Coronary artery (tissue), 2 donors: ENCODE results near the gene GPC6.

ENCODE experiments used
- DNase-seq: peaks from one replicate; pipeline ENCODE4 v3.0.0-alpha.2; 2017; ENCODE audit warnings: low spot score
- H3K27ac ChIP-seq, 2 donors: fragments of 200-600 bp; sonication (generic); one replicate each; pipeline ENCODE4 v1.5.1; 2016 to 2019
- H3K4me3 ChIP-seq: fragments of 200-600 bp; sonication (generic); 2 replicates; pipeline ENCODE4 v1.5.1; 2016; ENCODE audit warnings: mild to moderate bottlenecking, moderate library complexity
- TF ChIP-seq, protein P1 (sequence below): fragments of 200-600 bp; sonication (generic); IDR thresholded peaks from one replicate; pipeline ENCODE4 v1.5.1; 2019; ENCODE audit warnings: antibody characterized with exemption

Gene GPC6

DNA sequence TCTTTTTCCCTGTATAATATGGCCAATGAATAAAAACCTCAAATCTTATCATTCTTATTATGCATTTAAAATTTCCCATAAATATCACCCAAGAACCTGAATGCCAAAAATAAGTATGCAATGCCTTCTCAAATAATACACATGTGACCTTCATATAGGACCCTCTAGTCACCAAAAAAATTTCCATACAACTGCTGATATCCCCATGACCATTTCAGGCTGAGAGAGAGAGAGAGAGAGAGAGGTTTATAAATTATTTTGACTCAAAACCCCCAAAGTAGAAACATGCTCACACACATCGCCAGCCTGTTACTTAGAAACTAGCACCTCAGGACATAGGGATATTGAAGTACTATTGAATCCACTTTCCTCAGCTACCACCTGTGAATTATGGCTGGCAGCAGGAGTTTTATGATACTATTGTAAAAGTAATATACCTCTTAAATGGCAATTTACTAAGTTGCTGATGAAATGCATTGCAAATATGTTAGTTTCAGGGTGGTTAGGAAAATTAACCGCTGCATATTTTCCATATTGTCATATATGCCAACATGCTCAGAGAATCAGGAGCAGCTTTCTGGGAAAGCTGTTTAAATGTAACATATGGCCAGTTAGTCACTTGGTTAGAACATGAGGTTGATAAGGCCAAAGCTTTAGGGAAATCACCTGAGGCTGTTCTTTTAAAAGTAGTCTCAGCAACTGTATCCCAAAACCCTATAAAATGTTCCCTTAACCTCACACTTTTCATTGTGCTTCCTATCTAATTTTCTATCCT lies 1022.0 kb downstream of the GPC6 start:
- Histone ChIP-seq H3K27ac (no peak overlapping the region), H3K4me3 (no peak overlapping the region)
- no peak for DNase-seq
- TF ChIP-seq, protein P1, sequence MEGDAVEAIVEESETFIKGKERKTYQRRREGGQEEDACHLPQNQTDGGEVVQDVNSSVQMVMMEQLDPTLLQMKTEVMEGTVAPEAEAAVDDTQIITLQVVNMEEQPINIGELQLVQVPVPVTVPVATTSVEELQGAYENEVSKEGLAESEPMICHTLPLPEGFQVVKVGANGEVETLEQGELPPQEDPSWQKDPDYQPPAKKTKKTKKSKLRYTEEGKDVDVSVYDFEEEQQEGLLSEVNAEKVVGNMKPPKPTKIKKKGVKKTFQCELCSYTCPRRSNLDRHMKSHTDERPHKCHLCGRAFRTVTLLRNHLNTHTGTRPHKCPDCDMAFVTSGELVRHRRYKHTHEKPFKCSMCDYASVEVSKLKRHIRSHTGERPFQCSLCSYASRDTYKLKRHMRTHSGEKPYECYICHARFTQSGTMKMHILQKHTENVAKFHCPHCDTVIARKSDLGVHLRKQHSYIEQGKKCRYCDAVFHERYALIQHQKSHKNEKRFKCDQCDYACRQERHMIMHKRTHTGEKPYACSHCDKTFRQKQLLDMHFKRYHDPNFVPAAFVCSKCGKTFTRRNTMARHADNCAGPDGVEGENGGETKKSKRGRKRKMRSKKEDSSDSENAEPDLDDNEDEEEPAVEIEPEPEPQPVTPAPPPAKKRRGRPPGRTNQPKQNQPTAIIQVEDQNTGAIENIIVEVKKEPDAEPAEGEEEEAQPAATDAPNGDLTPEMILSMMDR, result no peak

DNA sequence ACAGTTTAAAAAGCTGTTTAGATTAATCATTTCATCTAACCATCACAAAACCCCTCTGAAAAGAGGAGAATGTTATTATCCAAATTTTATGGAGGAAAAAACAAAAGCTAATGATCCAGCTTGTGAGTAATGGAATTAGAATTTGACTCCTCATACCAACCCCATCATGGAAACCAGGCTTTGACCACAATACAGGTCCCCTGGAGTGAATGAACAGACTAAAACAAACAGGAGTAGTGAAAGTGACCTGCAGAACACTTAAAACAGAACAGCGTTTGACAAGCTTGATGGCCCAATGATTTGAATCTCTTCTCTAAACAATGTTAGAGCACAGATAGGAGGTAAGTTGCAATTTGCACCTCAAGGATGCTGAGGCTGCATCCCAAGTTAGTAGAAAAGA lies 1022.9 kb downstream of the GPC6 start:
- Histone ChIP-seq H3K4me3 (no peak overlapping the region), H3K27ac (no peak overlapping the region)
- DNase-seq, result no peak
- TF ChIP-seq, protein P1, result no peak

DNA sequence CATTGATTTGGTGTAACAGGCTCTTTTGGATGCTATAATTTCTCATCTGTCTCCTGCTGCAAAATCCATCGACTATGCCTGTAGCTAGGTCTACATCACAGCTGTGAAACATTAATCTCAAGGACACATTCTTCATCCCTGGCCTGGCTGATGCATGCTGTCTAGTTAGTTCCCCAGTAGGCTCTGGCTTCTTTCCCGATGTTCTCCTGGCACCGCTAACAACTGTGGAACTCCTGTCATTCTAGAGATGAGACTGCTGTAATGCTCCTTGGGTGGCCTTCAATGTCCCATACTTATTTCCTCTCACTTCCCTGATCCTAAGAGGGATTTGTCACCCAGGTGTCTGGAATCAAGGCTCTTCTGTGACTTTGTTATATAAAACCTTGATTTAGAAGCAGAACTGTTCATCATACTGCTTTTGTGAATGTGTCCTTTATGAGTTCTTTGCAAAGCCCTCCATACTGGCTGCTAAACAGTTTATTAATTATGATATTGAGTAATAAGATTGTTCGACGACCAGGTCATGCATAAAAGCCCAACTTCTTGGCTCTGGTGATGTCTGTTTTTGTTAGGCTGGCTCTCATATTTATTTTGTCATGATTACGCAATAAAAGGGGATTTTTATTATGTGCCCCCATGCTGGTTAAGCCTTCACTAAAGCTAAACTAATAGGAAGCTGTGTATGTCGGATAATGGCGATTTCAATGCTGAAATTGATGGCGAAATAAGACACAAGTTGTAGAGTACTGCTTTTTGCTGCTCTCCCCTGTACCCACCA lies 1025.4 kb downstream of the GPC6 start:
- no peak overlapping the region for H3K4me3 ChIP-seq
- no peak for DNase-seq
- no peak overlapping the region for H3K27ac ChIP-seq
- TF ChIP-seq, protein P1, result no peak

DNA sequence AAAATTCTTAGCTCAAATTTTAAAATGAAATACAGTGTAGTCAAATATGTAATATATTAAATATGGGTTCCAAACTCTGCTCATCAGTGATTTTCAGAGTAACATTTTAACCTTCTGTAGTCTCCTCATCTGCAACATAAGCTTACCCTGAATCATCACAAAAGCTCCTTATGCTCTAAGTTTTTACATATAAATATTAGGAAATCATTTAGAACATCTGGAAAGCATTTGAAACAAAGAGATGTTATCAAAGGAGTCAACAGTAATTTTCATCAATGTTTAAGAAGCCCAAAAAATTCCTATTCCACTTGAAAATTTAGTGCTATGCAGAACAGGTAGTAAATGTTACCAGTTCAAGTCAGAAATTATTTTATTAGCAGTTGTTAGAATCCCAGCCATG lies 1028.1 kb downstream of the GPC6 start:
- no peak overlapping the region for H3K4me3 ChIP-seq
- no peak for DNase-seq
- TF ChIP-seq, protein P1, result no peak
- no peak overlapping the region for H3K27ac ChIP-seq

DNA sequence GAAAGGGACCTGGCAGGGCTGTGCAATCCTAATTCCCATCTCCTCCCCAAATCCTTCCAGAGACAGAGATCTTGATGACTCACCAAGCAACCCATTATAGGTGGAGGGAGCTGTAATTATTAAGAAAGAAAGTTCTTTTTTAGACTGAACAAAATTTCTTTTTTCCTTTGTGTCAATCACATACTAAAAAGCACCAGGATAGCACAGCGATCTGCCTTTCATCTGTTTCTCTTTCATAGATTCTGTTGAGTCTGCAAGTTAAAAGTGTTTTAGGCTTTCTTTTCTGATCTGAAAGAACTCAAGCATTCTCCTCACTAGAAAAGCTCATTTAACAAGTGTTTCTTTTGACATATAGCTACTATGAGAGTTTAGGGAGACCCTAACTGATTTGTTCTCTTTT lies 1030.1 kb downstream of the GPC6 start:
- TF ChIP-seq, protein P1, result no peak
- Histone ChIP-seq H3K27ac (no peak overlapping the region), H3K4me3 (no peak overlapping the region)
- DNase-seq, result no peak

DNA sequence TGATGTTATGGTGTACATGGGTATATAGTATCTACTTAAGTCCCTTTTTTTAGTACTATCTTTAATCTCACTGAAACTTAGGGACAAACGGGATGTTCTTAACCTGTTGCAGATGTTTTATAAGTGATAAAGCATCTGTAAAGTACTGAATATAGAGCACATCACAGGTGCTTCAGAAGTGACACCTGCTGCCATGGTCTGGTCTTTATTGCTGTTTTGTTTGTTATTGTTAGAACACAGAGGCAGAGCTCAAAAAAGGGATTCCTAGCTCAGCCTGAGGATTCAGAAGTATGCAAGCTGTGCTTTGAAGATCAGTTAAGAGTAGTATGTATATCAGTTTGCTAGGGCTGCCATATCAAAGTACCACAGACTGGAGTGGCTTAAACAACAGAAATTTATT lies 1033.4 kb downstream of the GPC6 start:
- TF ChIP-seq, protein P1, result no peak
- no peak for DNase-seq
- no peak overlapping the region for H3K4me3 ChIP-seq
- H3K27ac ChIP-seq, result no peak overlapping the region

DNA sequence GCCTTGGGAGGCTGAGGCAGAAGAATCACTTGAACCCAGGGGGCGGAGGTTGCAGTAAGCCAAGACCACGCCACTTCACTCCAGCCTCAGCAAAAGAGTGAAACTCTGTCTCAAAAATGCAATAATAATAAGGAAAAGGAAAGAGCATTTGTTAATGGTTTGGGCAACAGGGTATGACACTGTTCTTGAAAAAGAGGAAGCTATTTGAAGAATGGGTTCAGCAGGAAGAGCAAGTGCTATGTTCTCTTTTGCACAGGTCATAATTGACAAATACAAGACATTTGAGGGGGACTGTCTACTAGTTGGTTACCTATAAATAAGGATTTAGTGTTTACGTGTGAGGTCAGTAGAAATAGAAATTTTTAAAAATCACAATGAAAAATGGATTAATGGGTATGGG lies 1034.6 kb downstream of the GPC6 start:
- Histone ChIP-seq H3K4me3 (no peak overlapping the region), H3K27ac (no peak overlapping the region)
- no peak for DNase-seq
- TF ChIP-seq, protein P1, result no peak
